CD4-positive, alpha-beta T cell treated with Interleukin-17A for 1 hour (primary cell): ENCODE data around the gene ZNF24.

Experiments used
- DNase-seq: peaks from one replicate; pipeline ENCODE4 v3.0.0-alpha.2; 2020

ZNF24 gene

GRCh38 chr18:35343936-35344735, at the start of gene ZNF24:
ZNF24 (minus strand) TSS chr18:35344420; CDS start chr18:35340650, 3,770 bp downstream.
- DNase-seq, result peak; percentile 94

GRCh38 chr18:35393716-35394115, 49.5 kb upstream of the ZNF24 start:
- no peak for DNase-seq

- no peak for DNase-seq
These were observed 48.2 kb upstream of the ZNF24 start for GRCh38 chr18:35392375-35392774.

DNA sequence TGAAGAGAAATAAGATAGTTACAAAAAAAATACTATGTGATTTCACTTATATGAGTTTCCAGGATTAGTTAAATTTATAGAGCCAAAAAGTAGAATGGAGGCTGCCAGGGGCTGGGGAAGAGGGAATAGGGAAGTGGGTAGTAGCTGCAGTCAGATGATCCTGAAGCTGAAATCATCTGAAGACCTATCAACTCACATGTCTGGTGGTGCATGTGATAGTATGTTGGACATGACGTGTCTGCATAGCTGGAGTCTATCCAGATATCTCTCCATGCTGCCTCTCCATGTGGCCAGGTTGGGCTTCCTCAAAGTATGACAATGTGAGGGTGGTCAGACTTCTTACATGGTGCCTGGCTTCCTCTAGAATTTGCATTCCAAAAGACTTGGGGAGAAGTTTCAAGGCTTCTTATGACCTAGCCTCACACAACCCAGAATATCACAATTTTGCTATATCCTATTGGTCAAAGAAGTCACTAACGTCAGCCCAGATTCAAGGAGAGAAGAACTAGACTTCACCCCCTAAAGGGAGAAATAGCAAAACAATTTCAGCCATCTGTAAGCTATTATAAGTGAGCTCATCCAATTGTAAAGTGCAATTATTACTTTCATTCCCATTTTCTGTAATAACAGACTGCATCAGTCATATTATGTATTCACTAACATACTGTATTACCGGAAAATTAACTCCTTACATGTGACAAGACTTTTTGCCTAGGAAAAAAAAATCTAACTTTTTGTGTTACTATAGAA, 46.9 kb upstream of the ZNF24 start:
- DNase-seq, result no peak

DNA sequence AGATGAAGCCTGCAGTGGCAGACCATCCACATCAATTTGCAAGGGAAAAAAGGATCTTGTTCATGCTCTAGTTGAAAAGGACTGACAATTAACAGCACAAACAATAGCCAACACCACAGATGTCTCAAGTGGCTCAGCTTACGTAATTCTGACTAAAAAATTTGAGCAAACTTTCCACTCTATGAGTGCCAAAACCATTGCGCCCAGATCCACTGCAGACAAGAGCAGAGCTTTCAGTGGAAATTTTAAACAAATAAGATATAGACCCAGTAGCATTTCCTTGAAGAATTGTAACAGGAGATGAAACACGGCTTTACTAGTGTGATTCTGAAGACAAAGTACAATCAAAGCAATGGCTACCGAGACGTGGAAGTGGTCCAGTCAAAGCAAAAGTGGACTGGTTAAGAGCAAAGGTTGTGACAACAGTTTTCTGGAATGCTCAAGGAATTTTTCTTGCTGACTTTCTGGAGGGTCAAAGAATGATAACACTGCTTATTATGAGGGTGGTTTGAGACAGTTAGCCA, 44.9 kb upstream of the ZNF24 start:
- no peak for DNase-seq

GRCh38 chr18:35387152-35387571, 42.9 kb upstream of the ZNF24 start:
- DNase-seq, result peak; percentile 11

DNA sequence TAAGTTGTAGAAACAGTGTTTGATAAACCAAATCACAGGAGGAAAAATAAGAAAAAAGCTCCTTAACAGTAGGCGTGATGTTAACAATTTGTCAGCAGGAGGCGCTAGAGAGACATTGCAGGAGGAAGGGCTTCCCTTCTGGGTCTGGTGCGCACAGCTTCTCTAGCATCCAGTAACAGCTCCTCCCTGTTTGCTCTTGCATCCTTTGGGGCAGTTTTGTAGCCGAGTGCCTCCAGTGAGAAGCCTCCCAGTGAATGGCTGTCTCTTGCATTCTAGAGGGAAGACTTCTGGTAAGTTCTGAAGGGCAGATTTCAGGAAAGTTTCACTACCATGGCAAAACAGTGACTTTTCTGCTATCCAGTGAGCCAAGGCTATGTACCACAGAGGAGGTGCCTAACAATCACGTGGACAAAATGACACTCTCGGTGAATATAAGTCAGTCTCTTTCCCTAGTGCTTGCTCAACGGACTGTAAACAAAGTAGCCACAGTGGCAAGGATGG, 42.4 kb upstream of the ZNF24 start:
- DNase-seq, result peak; percentile 79

- DNase-seq, result no peak
These were observed 38.9 kb upstream of the ZNF24 start for GRCh38 chr18:35383136-35383535.

DNA sequence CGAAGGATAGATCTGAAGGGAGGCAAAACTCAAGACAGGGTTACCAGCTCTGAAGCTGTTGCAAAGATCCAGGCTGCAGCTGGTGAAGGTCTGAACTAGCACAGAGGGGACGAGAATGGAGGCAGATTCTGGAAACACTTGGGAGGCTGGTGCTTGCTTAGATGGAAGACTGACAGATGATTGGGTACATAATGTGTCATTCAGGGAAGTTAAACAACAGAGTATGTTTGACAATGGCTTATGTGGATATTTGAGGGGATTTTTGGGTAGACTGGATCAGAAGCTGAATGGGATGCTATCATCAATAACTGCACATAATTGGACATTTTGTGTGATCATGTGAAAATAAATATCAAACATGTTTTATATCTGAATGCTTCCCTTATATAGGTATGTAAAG, 35.2 kb upstream of the ZNF24 start:
- no peak for DNase-seq

GRCh38 chr18:35378574-35378896, 34.3 kb upstream of the ZNF24 start:
- no peak for DNase-seq

- no peak for DNase-seq
These were observed 33.8 kb upstream of the ZNF24 start for GRCh38 chr18:35377875-35378573.

- DNase-seq, result peak; percentile 72
These were observed 32.8 kb upstream of the ZNF24 start, which contains the start of gene ZNF396 for GRCh38 chr18:35376742-35377695. ZNF396 (minus strand) TSS chr18:35377337; CDS start chr18:35374292, 3,045 bp downstream.

- DNase-seq, result peak; percentile 22
These were observed 32.1 kb upstream of the ZNF24 start for GRCh38 chr18:35376393-35376741.

DNA sequence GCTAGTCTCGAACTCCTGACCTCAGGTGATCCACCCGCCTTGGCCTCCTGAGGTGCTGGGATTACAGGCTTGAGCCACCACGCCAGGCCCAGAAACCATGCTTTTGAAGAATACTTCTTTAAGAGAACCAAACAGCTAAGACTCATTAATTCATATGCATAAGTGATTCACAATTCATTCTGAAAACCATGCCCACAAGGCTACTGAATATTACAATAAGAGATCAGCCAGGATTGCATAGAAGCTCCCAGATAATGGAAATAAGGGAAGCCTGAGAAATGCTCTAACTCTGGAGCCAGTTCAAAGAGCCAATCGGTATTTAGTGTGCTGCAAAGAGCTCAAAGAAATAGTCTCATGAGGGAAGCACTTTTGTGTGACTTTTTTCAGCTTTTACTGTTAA, 30.5 kb upstream of the ZNF24 start:
- DNase-seq, result no peak

DNA sequence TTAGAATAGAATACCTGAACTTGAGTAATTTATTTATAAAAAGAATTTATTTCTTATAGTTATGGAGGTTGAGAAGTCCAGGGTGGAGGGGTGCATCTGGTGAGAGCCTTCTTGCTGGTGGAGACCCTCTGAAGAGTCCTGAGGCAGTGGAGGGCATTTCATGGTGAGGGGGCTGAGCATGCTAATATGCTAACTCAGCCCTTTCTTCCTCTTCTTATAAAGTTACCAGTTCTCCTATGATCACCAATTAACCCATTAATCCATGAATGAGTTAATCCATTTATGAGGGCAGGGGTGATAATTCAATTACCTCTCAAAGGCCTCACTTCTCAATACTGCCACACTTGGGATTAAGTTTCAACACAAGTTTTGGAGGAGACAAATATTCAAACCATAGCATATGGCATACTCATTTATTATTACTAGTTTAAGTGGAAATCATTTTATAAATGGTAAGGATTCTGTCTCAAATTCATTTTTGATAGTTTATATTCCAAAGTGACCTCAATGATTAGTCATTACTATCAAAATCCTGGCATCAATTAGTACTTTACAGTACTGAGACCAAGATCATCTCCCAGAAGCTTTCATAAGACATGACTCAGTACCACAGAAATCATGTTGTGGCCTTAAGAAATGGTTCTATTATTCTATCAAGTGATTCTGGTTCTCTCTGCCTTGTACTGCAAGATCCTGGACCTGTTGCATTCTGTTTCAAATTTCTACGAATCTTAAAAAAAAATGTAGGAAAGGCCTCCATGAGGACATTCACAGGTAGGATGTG, 27.4 kb upstream of the ZNF24 start:
- DNase-seq, result no peak

GRCh38 chr18:35369126-35369525, 24.9 kb upstream of the ZNF24 start:
- DNase-seq, result no peak

DNA sequence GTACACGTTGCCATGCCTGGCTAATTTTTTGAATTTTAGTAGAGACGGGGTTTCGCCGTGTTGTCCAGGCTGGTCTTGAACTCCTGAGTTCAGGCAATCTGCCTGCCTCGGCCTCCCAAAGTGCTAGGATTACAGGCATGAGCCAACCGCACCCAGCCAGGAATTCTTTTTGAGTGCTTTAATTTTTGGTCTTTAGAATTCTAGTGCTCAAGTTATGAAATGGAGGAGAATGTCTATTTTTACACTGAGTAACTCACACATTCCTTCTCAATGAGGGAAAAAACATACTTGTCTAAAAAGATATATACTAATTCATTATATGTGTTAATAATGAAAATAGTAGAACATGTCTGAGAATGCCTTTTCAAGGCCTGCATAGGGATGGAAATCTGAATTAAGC, 24.4 kb upstream of the ZNF24 start:
- DNase-seq, result no peak

GRCh38 chr18:35362531-35362930, 18.3 kb upstream of the ZNF24 start:
- no peak for DNase-seq

DNA sequence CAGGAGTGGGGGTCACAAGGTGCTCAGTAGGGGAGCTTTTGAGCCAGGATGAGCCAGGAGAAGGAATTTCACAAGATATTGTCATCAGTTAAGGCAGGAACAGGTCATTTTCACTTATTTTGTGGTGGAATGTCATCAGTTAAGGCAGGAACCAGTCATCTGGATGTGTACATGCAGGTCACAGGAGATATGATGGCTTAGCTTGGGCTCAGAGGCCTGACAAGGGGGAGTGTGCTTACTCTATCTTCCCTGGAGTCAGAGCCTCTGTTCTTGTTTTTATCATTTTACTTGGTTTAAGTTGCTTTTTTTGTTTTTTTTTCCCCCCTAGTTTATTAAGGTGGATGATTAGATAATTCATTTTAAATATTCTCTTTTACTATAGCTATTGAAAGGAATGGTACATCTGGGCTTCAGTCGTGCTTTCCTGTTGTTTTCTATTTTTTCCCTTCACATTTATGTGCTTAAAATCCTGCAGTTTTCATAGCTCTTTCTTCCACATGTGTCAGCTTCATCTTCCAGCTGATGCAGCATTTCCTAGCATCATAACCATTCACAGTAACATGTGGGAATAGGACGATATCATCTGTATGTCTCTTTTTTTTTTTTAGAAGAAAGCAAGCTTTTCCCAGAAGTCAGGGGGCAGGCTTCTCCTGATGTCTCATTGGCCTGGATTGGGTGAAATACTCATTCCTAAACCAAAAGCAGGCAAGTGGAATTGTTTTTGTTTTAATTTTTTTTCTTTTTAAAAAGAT, 17.5 kb upstream of the ZNF24 start:
- no peak for DNase-seq

DNA sequence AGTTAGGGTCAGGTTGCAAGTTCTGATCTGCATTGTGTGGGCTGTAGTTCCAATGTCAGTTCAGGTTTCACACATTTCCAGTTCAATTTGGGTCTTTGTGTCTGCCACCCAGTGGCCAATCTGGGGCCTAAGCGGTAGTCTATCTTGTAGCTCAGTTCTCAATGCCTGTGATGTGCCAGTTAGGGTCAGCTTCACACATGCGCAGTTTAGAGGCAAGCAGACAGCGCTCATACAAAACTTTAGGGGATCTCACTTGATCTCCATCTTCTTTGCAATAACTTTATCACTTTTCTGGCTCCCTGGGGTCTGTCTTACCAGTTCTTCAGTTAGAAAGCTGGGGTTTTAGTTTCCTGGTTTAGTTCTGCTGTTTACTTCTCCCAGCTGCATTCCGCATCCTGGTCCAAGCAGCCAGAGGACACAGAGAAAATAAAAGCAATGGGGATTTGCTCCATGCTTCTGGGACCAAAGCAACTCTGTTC, 11.0 kb upstream of the ZNF24 start:
- peak; percentile 78 for DNase-seq
